ENCODE data around the gene ZNF747.

GRCh38 chr16:30482366-30482765 is 52.3 kb downstream of the ZNF747 start:
- TF ChIP-seq, protein P1, sequence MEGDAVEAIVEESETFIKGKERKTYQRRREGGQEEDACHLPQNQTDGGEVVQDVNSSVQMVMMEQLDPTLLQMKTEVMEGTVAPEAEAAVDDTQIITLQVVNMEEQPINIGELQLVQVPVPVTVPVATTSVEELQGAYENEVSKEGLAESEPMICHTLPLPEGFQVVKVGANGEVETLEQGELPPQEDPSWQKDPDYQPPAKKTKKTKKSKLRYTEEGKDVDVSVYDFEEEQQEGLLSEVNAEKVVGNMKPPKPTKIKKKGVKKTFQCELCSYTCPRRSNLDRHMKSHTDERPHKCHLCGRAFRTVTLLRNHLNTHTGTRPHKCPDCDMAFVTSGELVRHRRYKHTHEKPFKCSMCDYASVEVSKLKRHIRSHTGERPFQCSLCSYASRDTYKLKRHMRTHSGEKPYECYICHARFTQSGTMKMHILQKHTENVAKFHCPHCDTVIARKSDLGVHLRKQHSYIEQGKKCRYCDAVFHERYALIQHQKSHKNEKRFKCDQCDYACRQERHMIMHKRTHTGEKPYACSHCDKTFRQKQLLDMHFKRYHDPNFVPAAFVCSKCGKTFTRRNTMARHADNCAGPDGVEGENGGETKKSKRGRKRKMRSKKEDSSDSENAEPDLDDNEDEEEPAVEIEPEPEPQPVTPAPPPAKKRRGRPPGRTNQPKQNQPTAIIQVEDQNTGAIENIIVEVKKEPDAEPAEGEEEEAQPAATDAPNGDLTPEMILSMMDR (IDR thresholded peaks at IDR 0.05) = no peak
- TF ChIP-seq POLR2A (IDR thresholded peaks at IDR 0.05) = no peak
